NK-92 treated with Interleukin-12 subunit alpha and Interleukin-12 subunit beta, amount 100 ng/mL, for 24 hours (cell line): ENCODE measurements around the gene TMEM51.

Experiments used
- DNase-seq: peaks from one replicate; lab custom pipeline; 2025; lab: John Stamatoyannopoulos, UW

The TMEM51 gene

DNA sequence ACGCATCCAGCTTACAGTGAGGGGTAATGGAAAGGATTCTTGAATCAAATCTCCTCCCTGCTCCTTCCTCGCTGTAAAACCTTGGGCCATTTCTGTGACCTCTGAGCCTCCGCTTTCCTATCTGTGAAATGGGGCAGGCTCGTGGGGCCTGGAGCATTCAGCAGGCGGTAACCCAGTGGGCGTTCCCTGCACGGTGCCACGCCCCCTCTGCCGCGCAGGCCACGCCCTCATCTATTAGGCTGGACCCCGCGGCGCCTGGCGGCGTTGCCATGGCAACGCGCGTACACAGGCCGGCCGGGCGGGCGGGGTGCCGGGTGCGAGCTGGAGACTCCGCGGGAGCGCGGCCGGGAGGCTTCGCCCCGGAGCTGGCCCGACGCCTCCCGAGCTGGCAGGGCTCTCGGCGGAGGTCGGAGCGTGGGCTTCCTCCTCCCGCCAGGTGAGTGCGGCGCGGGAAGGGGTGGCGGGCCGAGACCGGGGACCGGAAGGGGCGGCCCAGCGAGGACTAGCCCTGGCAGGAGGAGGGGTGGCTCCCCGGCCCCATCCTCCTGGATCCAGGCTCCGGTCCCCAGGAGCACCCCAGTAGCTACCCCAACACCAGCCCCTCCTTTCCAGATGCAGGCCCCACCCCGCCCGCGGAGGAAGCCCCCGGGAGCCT, 93.5 kb downstream of the TMEM51 start, which contains the start of gene FHAD1:
TSS of gene FHAD1 (plus strand) at position 264 of the 655 bp plus-strand sequence. CDS start 4,562 bp downstream, outside the sequence.
- DNase-seq: no peak

DNA sequence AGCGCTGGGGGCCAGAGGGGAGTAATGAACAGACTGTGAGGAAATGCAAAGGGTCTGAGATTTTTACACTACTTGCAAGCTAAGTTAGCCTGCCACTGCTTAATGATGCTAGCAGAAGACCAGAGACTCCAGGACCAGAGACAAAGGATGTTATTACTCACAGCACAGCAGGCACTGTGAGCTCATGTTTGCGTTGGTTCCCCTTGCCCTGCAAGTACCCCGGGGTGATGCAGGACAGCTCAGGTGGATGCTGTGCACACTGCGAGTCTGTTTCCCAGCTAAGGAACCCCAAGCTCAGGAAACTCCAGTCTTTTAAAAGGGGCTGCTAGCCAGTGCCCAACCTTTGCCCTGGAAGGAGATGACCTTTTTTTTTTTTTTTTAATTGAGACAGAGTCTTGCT, 94.7 kb downstream of the TMEM51 start:
- no peak for DNase-seq

DNA sequence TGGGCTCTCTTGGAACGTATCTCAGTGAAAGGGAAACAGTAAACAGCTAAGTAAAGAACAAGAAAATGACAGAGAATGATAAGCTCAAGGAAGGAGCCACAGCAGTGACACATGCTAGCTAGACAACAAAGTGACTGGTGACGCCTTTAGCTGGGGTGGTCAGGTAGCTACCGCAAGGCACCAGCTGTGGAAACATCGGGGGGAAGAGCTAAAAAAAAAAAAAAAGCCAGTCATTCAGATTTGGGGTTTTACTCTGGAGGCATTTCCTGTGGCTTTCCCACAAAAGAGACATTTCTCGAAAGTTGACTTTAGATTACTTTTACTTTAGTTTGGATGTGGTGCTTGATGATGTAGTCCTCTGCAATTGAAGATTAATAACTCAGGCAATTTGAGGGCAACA, 95.5 kb downstream of the TMEM51 start:
- peak; percentile 73 for DNase-seq

DNA sequence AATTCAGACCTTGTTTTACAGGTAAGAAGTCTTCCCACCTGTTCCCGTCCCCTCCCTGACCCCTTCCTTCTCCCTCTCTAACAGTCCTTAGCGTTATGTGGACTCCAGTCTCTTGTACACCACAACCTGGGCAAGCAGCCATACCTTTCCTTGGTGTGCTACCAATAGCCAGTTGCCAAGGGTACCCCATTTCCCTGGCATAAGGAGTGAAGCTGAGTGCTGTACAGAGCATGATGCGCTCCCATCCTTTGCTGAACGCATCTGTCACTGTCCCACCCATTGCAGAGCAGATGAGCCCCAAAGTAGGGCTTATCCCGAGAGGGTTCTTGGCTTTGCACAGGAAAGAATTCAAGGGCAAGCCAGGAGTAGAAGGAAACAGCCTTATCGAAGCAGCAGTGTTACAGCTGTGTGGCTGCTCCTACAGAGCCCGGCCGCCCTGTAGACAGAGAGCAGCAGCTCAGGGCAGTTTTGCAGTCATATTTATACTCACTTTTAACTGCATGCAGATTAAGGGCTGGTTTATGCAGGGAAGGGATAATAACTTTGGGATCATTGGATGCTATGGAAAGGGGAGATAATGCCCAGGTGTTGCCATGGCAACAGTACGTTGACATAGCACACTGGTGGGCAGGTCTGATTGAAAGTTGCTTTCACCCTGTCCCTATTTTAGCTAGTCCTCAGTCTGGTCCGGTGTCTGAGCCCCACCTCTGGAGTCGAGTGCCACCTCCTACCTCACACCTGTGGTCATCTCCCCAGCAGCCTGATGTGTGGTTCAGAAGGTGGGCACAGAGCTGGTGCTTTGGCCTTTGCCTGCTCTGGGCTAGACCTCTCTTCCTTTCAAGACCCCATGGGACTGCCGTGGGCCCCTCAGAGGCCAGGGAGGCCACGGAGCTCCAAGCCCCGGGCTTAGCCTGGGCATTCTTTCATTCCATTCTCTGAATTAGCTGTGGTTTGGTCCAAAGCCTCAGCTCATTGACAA, 98.6 kb downstream of the TMEM51 start:
- DNase-seq: peak; percentile 22

DNA sequence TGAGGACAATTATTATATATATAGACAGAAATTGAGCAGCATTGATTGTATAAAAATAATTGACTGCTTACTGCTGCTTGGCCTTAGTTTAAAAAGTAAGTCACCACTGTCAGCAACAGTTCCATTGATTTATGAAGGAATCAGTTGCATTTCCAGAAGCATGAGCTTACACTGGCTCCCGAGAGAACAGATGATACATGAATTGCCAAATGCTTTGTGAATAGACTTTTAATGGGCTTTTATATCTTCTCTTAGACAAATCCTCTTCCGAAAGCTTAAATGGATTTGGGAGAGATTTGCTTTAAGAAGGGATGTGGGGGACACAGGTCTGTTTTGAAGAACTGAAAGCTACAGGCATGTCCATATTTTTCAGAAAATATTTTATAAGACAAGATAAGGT, 101.0 kb downstream of the TMEM51 start:
- DNase-seq: no peak

DNA sequence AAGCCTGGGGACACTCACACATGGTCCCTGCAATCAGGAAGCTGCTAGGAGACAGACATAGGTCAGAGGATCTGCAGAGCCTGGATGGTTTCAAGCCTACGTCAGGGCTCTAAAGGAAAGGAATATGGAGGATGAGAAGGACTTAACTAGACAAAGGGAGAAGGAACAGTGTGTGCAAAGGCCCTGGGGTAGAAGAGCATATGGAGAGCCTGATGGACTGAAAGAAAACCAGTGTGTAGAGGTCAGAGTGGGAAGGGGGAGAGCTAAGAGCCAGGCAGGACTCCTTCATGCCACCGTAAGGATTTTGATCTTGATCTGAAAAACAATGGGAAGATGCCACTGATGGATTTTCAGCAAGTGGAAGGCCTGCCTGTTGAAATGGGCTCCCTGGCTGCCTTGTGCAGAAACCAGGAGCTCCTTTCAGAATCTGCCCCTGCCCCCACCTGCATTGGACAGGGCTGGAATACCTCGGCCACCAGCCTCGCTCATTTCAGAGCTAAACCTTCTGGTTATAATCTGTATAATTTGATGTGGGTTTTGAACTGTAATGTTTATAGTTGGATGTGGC, 102.1 kb downstream of the TMEM51 start:
- DNase-seq: no peak

DNA sequence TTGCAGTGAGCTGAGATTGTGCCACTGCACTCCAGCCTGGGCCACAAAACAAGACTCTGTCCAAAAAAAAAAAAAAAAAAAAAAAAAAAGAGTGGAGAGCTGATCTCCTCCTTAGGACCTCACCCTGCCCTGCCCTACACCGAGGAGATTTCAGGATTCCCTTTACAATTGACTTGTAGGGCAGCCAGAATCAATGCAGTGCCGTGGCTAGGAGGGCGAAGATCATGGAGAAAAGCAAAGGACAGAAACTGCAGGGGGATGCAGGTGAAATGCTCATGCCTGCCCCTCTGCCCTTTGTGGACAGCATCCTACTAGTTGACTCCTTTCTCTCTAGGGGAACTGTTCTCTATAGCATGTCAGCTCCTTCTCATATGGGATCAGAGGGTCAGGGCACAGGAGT, 103.0 kb downstream of the TMEM51 start:
- DNase-seq: no peak

DNA sequence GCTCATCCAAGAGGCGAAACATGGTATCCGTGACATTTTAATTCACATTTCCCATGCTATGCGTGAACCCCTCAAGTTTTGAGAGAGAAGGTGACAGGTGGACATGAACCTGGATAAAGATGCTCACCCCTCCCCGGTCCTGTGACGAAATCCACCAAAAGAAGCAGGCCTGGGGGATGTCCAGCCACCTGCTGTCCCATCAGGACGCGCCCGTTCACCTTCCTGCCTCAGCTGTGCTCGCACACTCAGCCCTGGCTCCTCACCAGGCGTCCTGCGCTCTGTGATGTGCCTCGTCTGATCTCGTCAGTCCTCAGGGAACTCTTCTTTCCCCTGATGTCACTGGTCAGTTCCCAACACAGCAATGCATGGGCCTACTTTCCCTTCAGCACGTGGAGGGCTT, 103.8 kb downstream of the TMEM51 start:
- no peak for DNase-seq

DNA sequence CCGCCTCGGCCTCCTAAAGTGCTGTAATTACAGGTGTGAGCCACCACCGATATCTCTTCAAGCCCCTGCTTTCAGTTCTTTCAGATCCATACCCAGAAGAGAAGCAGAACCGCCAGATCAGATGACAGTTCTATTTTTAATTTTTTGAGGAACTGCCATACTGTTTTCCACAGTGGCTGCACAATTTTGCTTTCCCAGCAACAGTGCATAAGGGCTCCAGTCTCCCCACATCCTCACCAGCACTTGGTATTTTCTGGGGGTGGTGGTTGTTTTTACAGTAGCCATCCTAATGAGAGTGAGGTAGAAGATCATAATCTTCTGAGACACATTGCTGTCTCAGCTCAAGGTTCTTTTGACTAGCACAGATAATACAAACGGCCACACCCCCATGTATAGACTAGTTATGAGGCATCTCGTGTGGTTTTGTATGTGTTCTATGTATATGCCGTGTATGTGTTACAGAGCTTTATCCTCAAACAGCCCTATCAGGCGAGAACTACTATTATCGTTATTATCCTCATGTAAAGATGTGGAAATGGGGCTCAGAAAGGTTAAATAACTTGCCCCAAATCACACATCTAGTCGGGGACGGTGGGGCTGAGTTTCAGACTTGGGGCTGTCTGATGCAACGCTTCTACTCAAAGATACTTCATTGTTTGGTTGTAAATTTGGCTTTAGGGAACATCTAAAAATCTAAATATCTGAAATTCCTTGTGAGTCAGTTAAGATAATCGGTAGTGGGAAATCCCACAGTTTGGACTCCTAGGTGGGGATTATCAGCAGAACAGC, 105.5 kb downstream of the TMEM51 start:
- DNase-seq: no peak

DNA sequence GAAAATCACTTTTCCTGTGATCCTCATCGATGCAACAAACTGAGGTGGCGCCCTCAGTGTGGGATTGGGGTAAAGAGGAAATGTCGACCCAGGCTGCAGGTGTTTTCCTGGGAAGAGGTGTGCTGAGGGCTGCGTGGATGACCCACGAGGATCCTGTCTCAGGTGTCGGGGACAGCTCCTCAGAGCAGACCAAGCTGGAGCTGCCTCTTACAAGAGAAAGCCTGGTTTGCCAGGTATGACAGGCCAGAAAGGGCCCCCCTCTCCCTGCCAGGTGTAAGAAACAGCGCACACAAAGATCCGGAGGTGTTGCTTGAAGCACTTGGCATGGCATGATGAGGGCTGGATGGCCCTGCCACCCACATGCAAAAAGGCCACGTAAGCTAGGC, 106.1 kb downstream of the TMEM51 start:
- DNase-seq: no peak

DNA sequence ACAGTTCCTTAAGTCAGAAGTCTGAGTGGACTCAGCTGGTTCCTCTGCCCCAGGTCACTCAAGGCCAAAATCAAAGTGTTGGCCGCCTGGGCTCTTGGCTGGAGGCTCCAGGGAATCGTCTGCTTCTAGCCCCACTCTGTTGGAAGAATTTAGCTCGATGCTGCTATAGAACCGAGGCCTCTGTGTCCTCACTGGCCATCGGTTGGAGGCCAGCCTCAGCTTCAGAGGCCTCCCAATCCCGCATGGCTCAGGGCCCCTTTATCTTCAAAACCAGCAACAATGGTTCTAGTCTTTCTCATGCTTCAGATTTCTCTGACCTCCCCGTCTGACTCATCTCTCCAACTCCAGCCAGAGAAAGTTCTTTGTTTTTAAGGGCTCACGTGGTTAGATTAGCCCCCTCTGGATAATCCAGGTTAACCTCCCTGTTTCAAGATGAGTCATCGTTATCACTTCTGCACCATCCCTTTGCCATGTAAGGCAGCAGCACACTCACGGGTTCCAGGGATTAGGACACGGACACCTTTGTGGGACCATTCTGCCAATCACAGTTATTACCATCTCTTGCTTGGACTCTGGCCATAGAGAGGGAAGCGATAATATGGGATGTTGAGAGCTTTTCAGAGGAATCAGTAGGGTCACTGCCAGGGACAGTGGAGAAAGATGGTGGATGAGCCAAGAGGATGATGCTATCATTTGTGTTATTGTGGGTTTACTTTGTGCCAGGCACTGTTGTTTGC, 107.0 kb downstream of the TMEM51 start:
- no peak for DNase-seq

DNA sequence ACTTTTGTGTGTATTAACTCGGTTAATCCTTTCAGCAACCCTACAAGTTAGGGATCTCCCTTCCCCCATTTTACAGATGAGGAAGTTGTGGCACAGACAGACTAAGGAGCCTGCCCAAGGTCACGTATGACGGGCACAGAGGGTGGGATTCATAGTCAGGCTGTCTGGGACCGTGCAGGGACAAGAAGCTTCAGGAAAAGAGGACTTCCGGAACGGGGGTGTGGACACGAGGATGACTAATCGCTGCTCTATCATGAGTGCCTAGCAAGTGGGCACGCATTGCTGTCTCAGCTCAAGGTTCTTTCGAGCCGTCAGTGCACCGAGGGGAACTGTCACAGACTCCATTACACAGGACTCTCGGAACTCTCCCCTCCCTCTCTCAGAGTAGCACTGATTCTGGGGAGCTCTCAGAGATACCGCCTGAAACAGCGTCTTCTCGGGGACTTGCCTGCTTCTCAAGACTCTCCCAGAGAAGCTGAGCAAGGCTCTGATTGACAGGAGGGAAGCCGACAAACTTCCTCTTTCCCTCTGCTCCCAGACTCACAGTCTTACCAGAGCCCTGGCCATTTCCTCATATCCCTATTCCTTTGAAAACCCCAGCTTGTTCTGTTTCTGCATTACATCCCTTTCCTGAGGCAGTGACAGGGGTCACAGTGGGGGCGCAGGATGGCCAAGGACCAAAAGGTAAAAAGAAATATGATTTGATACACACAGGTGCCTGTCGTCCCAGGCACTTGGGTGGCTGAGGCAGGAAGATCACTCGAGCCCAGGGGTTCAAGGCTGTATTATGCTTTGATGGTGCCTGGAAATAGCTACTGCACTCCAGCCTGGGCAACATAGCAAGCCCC, 107.8 kb downstream of the TMEM51 start:
- no peak for DNase-seq

DNA sequence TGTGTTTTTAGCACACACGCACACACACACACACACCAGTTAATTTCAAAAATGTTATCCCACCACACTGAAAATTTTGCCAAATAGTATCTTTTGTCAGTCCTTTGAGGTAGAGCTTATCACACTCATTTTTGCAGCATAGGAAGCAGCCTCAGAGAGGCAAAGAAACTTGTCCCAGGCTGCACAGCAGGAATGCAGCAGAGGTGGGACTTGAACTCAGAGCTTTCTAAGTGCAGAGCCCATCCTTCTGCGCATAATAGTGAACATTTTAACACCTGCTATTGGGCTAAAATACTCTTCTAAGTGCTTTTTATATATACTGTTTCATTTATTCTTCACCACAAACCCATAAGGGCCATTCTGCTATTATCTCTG, 108.4 kb downstream of the TMEM51 start:
- DNase-seq: no peak

DNA sequence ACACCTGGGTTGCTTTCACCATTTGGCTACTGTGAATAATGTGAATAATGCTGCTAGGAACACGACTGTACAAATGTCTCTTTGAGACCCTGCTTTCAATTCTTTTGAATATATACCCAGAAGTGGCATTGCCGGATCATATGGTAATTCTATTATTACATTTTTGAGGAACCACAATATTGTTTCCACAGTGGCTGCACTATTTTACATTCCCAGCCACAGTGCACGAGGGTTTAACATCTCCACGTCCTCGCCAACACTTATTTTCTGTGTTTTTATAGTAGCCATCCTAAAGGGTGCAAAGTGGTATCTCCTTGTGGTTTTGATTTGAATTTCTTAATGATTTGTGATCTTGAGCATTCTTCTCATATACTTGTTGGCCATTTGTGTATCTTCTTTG, 109.2 kb downstream of the TMEM51 start:
- DNase-seq: no peak

DNA sequence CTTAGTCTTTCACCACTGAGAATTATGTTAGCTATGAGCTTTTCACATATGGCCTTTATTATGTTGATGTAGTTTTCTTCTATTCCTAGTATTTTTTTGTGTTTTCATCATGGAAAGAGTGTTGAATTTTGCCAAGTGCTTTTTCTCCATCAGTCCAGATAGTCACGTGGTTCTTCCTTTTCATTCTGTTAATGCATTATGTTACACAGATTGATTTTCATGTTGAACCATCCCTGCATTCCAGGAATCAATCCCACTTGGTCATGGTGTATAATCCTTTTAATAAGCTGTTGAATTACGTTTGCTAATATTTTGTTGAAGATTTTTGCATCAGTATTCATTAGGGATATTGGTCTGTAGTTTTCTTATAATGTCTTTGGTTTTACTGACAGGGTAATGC, 111.2 kb downstream of the TMEM51 start:
- DNase-seq: no peak
